RWPE2 (cell line): ENCODE results near the gene ASB15.

Experiments used
- ATAC-seq: fragments of 200-7000 bp; cut with Tn5 transposase; 3 replicates; pipeline ENCODE4 v1.9.1; 2021; ENCODE audit warnings: low read depth
- DNase-seq: peaks from one replicate; pipeline ENCODE4 v3.0.0-alpha.2; 2020; ENCODE audit warnings: low spot score
- H3K27ac ChIP-seq: fragments of 450-650 bp; 2 replicates; pipeline ENCODE4 v1.5.1; 2017; ENCODE audit warnings: mild to moderate bottlenecking; ENCODE audit not compliant: poor library complexity, severe bottlenecking
- H3K27me3 ChIP-seq: fragments of 250-450 bp; sonication (Bioruptor Pico); 2 replicates; pipeline ENCODE4 v1.5.1; 2021; ENCODE audit warnings: mild to moderate bottlenecking, moderate library complexity; ENCODE audit not compliant: insufficient read depth, poor library complexity, severe bottlenecking
- H3K36me3 ChIP-seq: fragments of 250-450 bp; sonication (Bioruptor Pico); 2 replicates; pipeline ENCODE4 v1.5.1; 2020; ENCODE audit warnings: low read depth, mild to moderate bottlenecking, moderate library complexity
- H3K4me1 ChIP-seq: fragments of 250-450 bp; sonication (Bioruptor Pico); 2 replicates; pipeline ENCODE4 v1.5.1; 2021; ENCODE audit warnings: mild to moderate bottlenecking, moderate library complexity; ENCODE audit not compliant: insufficient read depth, poor library complexity, severe bottlenecking
- H3K4me3 ChIP-seq: fragments of 250-450 bp; sonication (Bioruptor Pico); 2 replicates; pipeline ENCODE4 v1.5.1; 2021; ENCODE audit warnings: mild to moderate bottlenecking, moderate library complexity; ENCODE audit not compliant: severe bottlenecking
- H3K9me3 ChIP-seq: fragments of 250-450 bp; sonication (Bioruptor Pico); 2 replicates; pipeline ENCODE4 v1.5.1; 2021; ENCODE audit warnings: mild to moderate bottlenecking, moderate library complexity; ENCODE audit not compliant: severe bottlenecking
- TF ChIP-seq, protein P1 (sequence below): fragments of 450-650 bp; IDR thresholded peaks from one replicate; pipeline ENCODE4 v1.5.1; 2017; ENCODE audit warnings: mild to moderate bottlenecking, moderate library complexity; ENCODE audit not compliant: poor library complexity, severe bottlenecking

Gene ASB15

DNA sequence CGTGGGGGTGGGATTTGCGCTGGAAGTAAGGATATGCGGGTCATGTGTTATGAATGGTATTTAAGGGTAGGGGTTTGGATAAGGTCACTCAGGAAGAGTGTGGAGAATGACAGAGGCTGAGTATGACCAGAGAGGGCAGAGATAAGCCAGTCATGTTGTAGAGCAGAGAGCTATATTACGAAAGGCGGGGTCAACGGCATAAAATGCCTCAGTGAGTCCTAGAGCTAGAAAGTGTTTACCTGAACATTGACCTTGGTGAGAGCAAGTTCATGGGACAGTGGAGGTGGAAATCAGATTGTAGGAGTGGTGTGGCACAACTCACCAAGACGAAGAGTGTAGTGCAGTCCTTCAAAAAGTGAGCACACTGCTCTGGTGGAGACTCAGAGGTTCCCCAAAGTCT lies 67.9 kb downstream of the ASB15 start:
- Histone ChIP-seq H3K36me3 (no peaks in the 10 kb centered on the region), H3K27me3 (no peaks in the 10 kb centered on the region), H3K4me3 (no peak overlapping the region), H3K9me3 (no peaks in the 10 kb centered on the region), H3K4me1 (peaks cover 14% of the 10 kb centered on the region), H3K27ac (no peak overlapping the region)
- TF ChIP-seq, protein P1, sequence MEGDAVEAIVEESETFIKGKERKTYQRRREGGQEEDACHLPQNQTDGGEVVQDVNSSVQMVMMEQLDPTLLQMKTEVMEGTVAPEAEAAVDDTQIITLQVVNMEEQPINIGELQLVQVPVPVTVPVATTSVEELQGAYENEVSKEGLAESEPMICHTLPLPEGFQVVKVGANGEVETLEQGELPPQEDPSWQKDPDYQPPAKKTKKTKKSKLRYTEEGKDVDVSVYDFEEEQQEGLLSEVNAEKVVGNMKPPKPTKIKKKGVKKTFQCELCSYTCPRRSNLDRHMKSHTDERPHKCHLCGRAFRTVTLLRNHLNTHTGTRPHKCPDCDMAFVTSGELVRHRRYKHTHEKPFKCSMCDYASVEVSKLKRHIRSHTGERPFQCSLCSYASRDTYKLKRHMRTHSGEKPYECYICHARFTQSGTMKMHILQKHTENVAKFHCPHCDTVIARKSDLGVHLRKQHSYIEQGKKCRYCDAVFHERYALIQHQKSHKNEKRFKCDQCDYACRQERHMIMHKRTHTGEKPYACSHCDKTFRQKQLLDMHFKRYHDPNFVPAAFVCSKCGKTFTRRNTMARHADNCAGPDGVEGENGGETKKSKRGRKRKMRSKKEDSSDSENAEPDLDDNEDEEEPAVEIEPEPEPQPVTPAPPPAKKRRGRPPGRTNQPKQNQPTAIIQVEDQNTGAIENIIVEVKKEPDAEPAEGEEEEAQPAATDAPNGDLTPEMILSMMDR, result no peak
- DNase-seq (no peak), ATAC-seq (no peak)

DNA sequence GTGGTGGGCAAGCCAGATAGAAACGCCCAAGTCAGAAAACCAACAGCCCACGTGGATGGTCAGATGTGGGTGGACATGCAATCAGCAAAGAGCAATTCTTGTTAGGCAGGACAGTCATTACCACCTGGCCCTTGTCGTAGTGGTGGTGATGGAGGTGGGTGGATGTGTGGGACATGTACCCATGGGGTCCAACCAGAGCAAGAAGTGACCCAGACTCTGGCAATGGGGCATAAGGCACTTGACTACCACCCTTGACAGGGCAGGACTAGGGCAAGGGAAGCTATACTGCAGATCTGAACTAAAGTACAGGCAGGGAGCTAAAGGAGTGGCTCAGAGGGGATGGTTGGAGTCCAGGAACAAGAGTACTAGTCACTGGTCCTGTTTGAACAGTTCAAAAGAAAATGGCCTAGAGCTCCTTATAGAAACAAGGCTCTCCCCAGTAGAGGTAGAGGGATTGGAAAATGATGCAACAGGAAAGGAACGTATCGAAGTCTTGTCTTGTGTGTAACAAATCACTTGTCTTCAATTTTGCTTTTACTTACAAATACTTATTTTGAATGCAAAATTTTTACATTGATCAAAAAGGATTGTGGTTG lies 71.6 kb downstream of the ASB15 start:
- Histone ChIP-seq H3K4me3 (no peak overlapping the region), H3K9me3 (no peaks in the 10 kb centered on the region), H3K27ac (peak overlapping the region; percentile 88), H3K36me3 (no peaks in the 10 kb centered on the region), H3K27me3 (no peaks in the 10 kb centered on the region), H3K4me1 (peaks cover 31% of the 10 kb centered on the region)
- DNase-seq (no peak), ATAC-seq (no peak)
- TF ChIP-seq, protein P1, result no peak

DNA sequence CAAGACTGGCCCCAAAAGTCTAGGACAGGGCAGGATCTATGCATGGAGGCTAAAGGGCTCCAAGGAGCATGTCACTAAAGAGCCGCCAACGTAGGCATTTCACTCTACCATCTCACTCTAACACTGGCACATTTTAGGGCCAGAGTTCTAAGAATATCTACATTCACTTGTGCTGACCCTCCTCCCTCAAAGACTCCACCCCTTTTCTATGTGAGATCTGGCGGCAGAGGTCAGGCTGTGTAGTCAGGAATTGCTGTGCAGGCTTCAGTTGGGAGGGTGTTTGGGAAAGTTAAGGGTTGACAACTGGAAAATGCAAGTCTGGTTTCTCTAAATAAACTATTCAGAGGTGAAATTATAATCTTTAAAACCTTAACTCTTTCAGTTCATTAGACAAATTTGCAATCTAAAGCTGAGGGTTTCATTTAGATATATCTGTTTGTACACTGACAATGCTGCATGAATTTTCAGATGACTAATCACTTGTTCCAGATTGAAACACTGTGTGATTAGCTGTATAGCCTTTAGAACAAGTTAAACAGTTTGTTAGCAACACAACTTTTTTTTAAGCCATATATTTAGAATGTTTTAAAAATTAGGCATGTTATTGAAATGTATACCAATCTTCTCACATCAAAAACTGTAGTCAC lies 72.3 kb downstream of the ASB15 start:
- Histone ChIP-seq H3K27me3 (no peaks in the 10 kb centered on the region), H3K4me1 (peaks cover 31% of the 10 kb centered on the region), H3K9me3 (no peaks in the 10 kb centered on the region), H3K4me3 (no peak overlapping the region), H3K27ac (peak overlapping the region; percentile 88), H3K36me3 (no peaks in the 10 kb centered on the region)
- TF ChIP-seq, protein P1, result no peak
- ATAC-seq (0 out of 3 replicates have a peak, but pooled peaks have one; percentile 27), DNase-seq (no peak)

DNA sequence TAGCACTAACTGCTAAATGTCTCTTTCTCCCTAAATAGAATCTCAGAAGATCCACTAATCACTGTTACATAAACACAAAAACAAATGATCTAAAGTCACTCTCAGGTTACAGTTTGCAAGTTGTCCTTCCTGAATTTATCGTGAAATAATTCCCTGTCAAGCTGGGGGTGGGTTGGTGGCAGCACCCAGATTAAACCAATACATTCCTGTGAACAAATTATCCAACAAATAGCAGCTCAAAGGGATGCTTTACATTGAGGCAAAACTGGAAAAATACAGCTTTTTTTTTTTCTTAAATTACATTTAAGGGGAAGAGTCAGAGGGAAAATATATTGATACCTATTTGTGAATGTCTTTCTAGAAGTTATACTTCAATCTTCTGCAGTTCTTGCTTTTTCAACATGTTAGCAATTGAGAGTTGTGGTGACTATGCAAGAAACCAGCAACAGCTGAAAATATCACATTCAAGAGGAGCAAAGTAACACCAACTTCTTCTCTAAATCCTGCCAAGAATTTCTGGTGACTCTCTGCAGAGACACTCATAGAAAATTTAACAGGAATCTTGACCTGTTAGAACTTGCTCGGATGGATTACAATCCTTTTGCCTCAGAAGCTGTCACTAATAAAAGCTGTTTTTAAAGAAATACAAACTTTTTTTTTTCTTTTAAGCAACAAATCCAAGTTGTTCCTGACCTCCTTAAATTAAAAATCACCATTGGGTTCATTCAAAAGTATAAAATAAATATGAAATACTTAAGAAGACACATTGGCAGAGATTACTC lies 73.0 kb downstream of the ASB15 start:
- peaks cover 31% of the 10 kb centered on the region for H3K4me1 ChIP-seq
- TF ChIP-seq, protein P1, result no peak
- DNase-seq (no peak), ATAC-seq (peak; percentile 90)
- peak overlapping the region; percentile 88 for H3K27ac ChIP-seq
- H3K36me3 ChIP-seq, result peaks cover 3% of the 10 kb centered on the region
- H3K27me3 ChIP-seq, result no peaks in the 10 kb centered on the region
- H3K4me3 ChIP-seq, result no peak overlapping the region
- H3K9me3 ChIP-seq, result no peaks in the 10 kb centered on the region
